Right cardiac atrium (tissue), 5 donors: ENCODE measurements around the gene SPON1. TPM values are rescaled to one million over a fixed set of nuclear protein-coding genes. Genes with fewer than 3 reads are reported as not detected.

Experiments
- ATAC-seq, 2 donors: fragments of 200-7000 bp; cut with Tn5 transposase; one replicate each; pipeline versions ENCODE4 v1.8.0 to v1.9.1; 2020; ENCODE audit warnings: moderate library complexity in 2 of 2, mild to moderate bottlenecking in 1 of 2
- DNase-seq, 3 donors: peaks; one replicate each; pipeline ENCODE4 v3.0.0-alpha.2; 2020
- H3K27ac ChIP-seq: one replicate; pipeline ENCODE4 v1.5.1; 2013; ENCODE audit warnings: mild to moderate bottlenecking, low read length, control low read depth, moderate library complexity
- H3K27me3 ChIP-seq: one replicate; pipeline ENCODE4 v1.6.1; 2013; ENCODE audit not compliant: control insufficient read depth, insufficient read depth
- H3K4me1 ChIP-seq: one replicate; pipeline ENCODE4 v1.6.1; 2013; ENCODE audit warnings: low read length; ENCODE audit not compliant: control insufficient read depth, insufficient read depth
- H3K4me3 ChIP-seq: one replicate; pipeline ENCODE4 v1.5.1; 2013; ENCODE audit warnings: low read length, control low read depth
- H3K9me3 ChIP-seq: one replicate; pipeline ENCODE4 v1.6.1; 2013; ENCODE audit warnings: low read length; ENCODE audit not compliant: control insufficient read depth
- WGBS: extraction: QIAGEN DNeasy Blood & Tissue Kit; methylation state at CpG from one replicate; pipeline ENCODE4 v1.1.7; 2013; 5-methylcytosine and 5-hydroxymethylcytosine counted together
- intact Hi-C, 4 donors: fragments of 100-400 bp; cut with DNase I; formaldehyde crosslinking; loops; one replicate each; pipeline versions ENCODE4 v1.11.0 to v1.14.0; 2022 to 2023
- polyA plus RNA-seq: library from polyadenylated mRNA; stranded (reverse); fragments of 200-250 nt; gene quantifications from one replicate; pipeline ENCODE4 v1.2.3, GENCODE V29; 2013
- total RNA-seq, 4 donors: library from RNA; stranded (reverse); fragmentation: NEBNext Ultra II Directional; extraction: Animal tissue kit (Norgen Biotek cat#: 25700); gene quantifications; one replicate each; pipeline ENCODE4 v1.2.1, GENCODE V29; 2021
- donor health status: healthy with polysubstance abuse.
- donor health status: DM: no; HTN: yes; CAD: no.
- donor health status: DM: no; HTN: no; CAD: no.
- donor health status: DM: no; HTN: yes; CAD: no; lungs with severe emphysema.
- donor health status: DM: yes; HTN: yes; CAD: no.

The SPON1 gene
- total and polyA plus RNA-seq, 5 donors, result 12.6 to 32.7 (median 24.7) TPM

- Histone ChIP-seq H3K4me1 (no peaks in the 10 kb centered on the region), H3K4me3 (no peak overlapping the region), H3K9me3 (no peaks in the 10 kb centered on the region), H3K27me3 (no peaks in the 10 kb centered on the region), H3K27ac (no peak overlapping the region)
- intact Hi-C loops, result no loop called here
- ATAC-seq (no peak), DNase-seq (no peak)
- WGBS, result 63% methylated on average over 3 of the region's 3 CpGs
Measured at GRCh38 chr11:14036469-14036868, 73.9 kb downstream of the SPON1 start.

DNA sequence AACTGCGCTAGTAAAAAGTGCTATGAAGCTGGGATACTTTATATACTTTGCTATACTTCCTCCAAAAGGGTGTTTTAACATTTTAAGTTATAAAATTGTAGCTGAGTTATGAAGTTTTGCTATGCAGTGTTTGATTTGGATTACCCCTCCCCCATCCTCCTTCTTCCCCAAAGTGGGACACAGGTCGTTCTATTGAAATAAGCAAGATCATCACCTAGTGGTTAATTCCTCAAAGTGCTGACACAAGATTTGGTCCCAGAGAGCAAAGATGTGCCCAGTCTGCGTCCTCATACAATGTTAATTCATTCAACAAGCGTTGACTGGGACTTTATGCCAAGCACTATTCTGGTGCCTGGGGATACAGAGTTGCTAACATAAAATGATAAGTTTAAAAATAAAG lies 78.5 kb downstream of the SPON1 start:
- Histone ChIP-seq H3K4me3 (no peak overlapping the region), H3K9me3 (no peaks in the 10 kb centered on the region), H3K27ac (no peak overlapping the region), H3K4me1 (no peaks in the 10 kb centered on the region), H3K27me3 (no peaks in the 10 kb centered on the region)
- ATAC-seq, result no peak
- WGBS, result 66% methylated on average over 4 of the region's 4 CpGs
- intact Hi-C loops, result no loop called here
- no peak for DNase-seq

GRCh38 chr11:14041565-14041964 lies 79.0 kb downstream of the SPON1 start:
- intact Hi-C loops, result no loop called here
- Histone ChIP-seq H3K27ac (no peak overlapping the region), H3K27me3 (no peaks in the 10 kb centered on the region), H3K4me3 (no peak overlapping the region), H3K9me3 (no peaks in the 10 kb centered on the region), H3K4me1 (no peaks in the 10 kb centered on the region)
- WGBS, result 79% methylated on average over 4 of the region's 4 CpGs
- DNase-seq (no peak), ATAC-seq (no peak)

DNA sequence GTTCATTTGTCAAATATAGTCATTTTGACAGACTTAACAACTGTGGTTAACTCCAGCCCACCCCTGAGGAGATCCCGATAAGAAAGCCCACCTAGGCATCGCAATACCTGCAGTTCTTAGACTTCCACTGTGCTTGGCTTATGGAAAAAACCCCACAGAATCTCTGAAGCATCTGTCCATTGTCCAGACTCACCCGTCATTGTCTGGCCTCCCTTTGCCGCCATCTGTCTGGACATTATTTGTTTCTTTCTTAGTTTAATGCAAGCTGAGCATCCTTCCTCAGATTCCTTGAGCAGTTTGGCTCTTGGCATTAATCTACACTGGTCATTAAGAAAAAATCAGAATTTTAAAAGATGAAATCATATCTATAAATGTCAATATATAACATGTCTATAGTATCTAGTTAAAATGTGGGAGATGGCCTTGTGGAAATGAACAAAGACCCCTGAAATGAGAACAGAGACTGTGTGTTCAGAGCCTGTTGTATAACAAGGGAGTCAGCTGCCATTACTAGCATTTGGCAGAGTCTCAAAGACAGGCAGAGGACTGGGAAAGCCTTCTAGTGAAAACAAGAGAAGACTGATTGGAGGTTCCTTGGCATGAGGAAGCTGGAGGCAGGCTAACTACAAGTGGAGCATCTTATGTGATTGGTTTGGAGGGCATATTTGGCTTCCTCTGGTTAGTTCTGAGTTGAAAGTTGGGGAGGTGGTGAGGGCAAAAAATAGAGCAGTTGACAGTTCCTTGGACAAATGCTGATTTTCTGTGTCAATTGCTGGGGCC lies 80.4 kb downstream of the SPON1 start:
- H3K9me3 ChIP-seq, result no peaks in the 10 kb centered on the region
- intact Hi-C loops, result no loop called here
- WGBS, result 89% methylated on average over 4 of the region's 4 CpGs
- H3K27ac ChIP-seq, result no peak overlapping the region
- no peak overlapping the region for H3K4me3 ChIP-seq
- DNase-seq (no peak), ATAC-seq (peak; percentile 46 to 56)
- no peaks in the 10 kb centered on the region for H3K4me1 ChIP-seq
- no peaks in the 10 kb centered on the region for H3K27me3 ChIP-seq

DNA sequence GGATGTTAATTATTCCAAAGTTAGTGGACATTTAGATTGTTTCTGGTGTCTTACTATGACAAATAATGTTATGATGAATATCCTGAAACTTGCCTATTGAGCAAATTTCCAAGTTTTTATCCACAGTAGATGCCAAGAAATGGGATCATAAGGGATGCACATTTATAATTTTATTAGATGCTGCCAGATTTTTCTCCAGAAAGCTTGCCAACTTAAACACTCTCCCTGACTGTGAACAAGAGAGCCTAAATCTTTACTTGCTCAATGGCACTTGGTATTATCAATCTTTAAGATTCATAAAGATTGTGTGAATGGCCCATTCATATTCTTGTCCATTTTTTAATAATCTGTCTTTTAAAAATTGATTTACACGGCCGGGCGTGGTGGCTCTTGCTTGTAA lies 82.4 kb downstream of the SPON1 start:
- ATAC-seq (no peak), DNase-seq (no peak)
- intact Hi-C loops, result no loop called here
- WGBS, result 74% methylated on average over 3 of the region's 3 CpGs
- no peak overlapping the region for H3K4me3 ChIP-seq
- no peak overlapping the region for H3K27ac ChIP-seq
- no peaks in the 10 kb centered on the region for H3K4me1 ChIP-seq
- H3K9me3 ChIP-seq, result no peaks in the 10 kb centered on the region
- no peaks in the 10 kb centered on the region for H3K27me3 ChIP-seq

- WGBS, result 98% methylated on average over 2 of the region's 2 CpGs
- Histone ChIP-seq H3K4me1 (no peaks in the 10 kb centered on the region), H3K9me3 (no peaks in the 10 kb centered on the region), H3K27me3 (no peaks in the 10 kb centered on the region), H3K4me3 (no peak overlapping the region), H3K27ac (no peak overlapping the region)
- intact Hi-C loops, result no loop called here
- no peak for ATAC-seq
- no peak for DNase-seq
Measured at GRCh38 chr11:14045417-14045816, 82.9 kb downstream of the SPON1 start.

DNA sequence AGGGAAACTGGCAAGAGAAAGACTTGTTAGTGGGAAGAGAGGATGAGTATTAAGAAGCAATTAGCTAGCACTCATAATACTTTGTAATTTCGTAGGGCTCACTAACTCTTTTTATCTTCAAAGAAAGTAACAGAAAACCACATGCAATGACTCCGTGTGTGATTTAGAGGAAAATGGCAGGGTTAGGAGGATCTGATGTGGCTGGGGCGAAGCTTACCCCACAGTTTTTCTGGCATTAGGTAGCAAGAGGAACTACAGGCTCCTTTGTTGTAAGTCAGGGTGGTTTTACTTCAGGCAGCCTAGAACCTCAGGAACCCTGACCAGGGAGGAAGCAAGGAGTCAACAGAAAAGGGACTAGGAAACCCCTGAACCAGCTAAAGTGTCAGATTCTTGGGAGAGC lies 89.7 kb downstream of the SPON1 start:
- no peaks in the 10 kb centered on the region for H3K4me1 ChIP-seq
- no peak for DNase-seq
- H3K27me3 ChIP-seq, result no peaks in the 10 kb centered on the region
- H3K4me3 ChIP-seq, result no peak overlapping the region
- no peaks in the 10 kb centered on the region for H3K9me3 ChIP-seq
- 91% methylated on average over 3 of the region's 3 CpGs for WGBS
- H3K27ac ChIP-seq, result no peak overlapping the region
- intact Hi-C loops, result no loop called here
- ATAC-seq, result no peak

GRCh38 chr11:14054116-14055107 lies 91.9 kb downstream of the SPON1 start:
- 62% methylated on average over 12 of the region's 12 CpGs for WGBS
- no peaks in the 10 kb centered on the region for H3K4me1 ChIP-seq
- intact Hi-C loops, result no loop called here
- no peaks in the 10 kb centered on the region for H3K9me3 ChIP-seq
- no peaks in the 10 kb centered on the region for H3K27me3 ChIP-seq
- DNase-seq (peak; percentile 54 to 80 (median 70)), ATAC-seq (peak; percentile 74 to 83)
- H3K27ac ChIP-seq, result no peak overlapping the region
- H3K4me3 ChIP-seq, result no peak overlapping the region

- Histone ChIP-seq H3K9me3 (no peaks in the 10 kb centered on the region), H3K27me3 (no peaks in the 10 kb centered on the region), H3K4me3 (no peak overlapping the region), H3K4me1 (no peaks in the 10 kb centered on the region), H3K27ac (no peak overlapping the region)
- ATAC-seq (no peak), DNase-seq (no peak)
- intact Hi-C loops, result no loop called here
- 79% methylated on average over 1 of the region's 1 CpG for WGBS
Measured at GRCh38 chr11:14055936-14056335, 93.4 kb downstream of the SPON1 start.

GRCh38 chr11:14058061-14058460 lies 95.5 kb downstream of the SPON1 start:
- Histone ChIP-seq H3K4me1 (no peaks in the 10 kb centered on the region), H3K4me3 (no peak overlapping the region), H3K9me3 (no peaks in the 10 kb centered on the region), H3K27ac (no peak overlapping the region), H3K27me3 (no peaks in the 10 kb centered on the region)
- ATAC-seq (no peak), DNase-seq (no peak)
- intact Hi-C loops, result no loop called here
- WGBS, result 73% methylated on average over 5 of the region's 5 CpGs

- 30% methylated on average over 1 of the region's 1 CpG for WGBS
- peak in 1 of 2 donors; percentile 35 for ATAC-seq
Measured at GRCh38 chr11:14059491-14059890, 97.0 kb downstream of the SPON1 start.

More at GRCh38 chr11:14059491-14059890, 97.0 kb downstream of the SPON1 start:
- DNase-seq, result no peak
- H3K4me1 ChIP-seq, result no peaks in the 10 kb centered on the region
- no peaks in the 10 kb centered on the region for H3K9me3 ChIP-seq
- H3K4me3 ChIP-seq, result no peak overlapping the region
- no peaks in the 10 kb centered on the region for H3K27me3 ChIP-seq
- H3K27ac ChIP-seq, result no peak overlapping the region
- intact Hi-C loops, result no loop called here
